ENCODE results near the gene FOLR1.
"Not testable (repeated sequence)": the region's sequence is repeated elsewhere in the genome, so short reads cannot be mapped to it uniquely, and the experiment has no call there.

The FOLR1 gene

DNA sequence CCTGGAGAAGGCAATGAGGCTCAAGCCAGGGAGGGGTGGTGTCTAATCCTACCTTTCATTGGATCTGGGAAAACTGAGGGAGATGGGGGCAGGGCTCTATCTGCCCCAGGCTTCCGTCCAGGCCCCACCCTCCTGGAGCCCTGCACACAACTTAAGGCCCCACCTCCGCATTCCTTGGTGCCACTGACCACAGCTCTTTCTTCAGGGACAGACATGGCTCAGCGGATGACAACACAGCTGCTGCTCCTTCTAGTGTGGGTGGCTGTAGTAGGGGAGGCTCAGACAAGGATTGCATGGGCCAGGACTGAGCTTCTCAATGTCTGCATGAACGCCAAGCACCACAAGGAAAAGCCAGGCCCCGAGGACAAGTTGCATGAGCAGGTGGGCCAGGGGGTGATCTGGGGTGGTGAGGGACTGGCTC is at the start of gene FOLR1:
Gene FOLR1 (plus strand): TSS at position 180 of the 421 bp plus-strand sequence. CDS start 34 bp downstream, at position 214.
- no peak for DNase-seq (ENCODE audit: low read depth)

DNA sequence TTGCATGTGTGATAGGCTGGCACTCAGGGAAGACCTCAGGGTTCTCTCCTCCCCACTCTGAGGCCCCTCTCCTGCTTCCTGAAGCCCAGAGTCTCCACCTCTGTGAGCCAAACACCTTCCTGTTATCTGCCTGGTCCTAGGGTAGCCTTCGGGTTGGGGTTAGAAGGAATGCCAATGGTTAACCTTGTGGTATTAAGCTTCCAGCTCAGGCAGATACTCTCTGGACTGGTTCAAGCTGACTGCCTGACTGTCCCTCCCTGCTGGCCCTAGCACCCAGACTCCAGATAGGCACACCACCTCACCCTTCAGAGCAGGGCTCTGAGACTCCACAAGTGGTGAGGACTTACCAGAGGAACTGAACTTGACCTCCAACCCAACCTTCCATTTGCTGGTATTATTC is 49.4 kb upstream of the FOLR1 start:
- not testable (repeated sequence) for DNase-seq (ENCODE audit: low read depth)

DNA sequence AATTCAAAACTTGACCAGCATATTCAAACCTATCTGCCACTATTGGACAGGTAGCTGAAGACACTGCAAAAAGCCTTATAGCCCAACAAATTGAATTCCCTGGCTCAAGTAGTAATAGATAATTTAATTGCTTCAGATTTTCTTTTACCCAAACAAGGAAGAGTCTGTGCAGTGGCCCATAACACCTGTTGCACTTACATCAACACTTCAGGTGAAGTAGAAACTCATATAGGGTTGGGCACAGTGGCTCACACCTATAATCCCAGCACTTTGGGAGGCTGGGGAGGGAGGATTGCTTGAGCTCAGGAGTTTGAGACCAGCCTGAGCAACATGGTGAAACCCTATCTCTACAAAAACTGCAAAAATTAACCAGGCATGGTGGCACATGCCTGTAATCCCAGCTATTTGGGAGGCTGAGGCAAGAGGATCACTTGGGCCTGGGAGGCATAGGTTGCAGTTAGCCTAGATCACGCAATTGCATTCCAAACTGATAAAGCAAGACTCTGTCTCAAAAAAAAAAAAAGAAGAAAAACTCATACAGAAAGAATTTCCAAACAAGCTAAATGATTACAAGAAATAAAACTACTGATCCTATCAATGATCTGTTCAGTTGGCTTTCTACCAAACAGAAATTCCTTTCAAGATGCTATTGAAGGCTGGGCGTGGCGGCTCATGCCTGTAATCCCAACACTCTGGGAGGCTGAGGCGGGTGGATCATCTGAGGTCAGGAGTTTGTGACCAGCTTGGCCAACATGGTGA is 47.0 kb upstream of the FOLR1 start:
- peak; percentile 80 for DNase-seq (ENCODE audit: low read depth)

DNA sequence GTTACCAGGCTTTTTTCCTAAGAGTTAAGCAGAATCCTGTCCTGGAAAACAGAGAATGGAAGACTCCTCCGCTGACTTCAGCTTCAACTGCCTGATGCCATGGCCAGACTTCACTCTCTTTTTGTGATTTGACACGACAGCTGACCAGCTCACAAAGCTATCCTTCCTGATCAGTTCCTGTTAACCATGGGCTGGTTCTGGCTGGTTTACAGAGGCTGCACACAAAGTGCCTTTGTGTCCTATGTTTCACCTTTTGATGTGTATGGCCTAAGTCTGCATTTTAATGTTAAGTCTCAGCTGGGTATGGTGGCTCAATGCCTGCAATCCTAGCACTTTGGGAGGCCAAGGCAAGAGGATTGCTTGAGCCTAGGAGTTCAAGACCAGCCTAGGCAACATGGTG is 45.3 kb upstream of the FOLR1 start:
- DNase-seq (ENCODE audit: low read depth) = no peak

DNA sequence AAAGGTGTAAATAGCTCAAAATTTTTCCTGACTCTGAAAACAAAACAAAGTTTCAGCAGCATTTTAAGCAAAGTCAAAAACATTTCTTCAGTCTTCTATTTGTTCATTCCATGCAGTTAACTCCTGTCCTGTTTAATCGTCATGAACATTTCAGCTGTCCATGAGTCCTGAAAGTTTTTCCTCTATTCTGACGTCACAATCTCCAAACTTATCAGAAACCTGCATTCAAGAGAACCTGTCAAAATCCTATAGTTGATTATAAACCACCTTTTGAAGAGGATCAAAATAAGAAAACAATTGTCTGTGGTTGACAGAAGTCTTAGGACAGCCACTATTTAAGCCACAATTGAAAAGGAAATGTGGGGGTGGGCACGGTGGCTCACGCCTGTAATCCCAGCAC is 41.1 kb upstream of the FOLR1 start:
- no peak for DNase-seq (ENCODE audit: low read depth)

DNA sequence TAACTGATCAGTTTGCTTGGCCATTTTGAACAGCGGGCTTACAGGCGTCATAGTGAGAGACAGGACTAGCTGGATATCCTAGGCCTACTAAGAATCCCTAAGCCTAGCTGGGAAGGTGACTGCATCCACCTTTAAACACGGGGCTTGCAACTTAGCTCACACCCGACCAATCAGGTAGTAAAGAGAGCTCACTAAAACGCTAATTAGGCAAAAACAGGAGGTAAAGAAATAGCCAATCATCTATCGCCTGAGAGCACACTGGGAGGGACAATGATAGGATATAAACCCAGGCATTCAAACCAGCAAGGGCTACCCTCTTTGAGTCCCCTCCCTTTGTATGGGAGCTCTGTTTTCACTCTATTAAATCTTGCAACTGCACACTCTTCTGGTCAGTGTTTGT is 38.1 kb upstream of the FOLR1 start:
- not testable (repeated sequence) for DNase-seq (ENCODE audit: low read depth)

DNA sequence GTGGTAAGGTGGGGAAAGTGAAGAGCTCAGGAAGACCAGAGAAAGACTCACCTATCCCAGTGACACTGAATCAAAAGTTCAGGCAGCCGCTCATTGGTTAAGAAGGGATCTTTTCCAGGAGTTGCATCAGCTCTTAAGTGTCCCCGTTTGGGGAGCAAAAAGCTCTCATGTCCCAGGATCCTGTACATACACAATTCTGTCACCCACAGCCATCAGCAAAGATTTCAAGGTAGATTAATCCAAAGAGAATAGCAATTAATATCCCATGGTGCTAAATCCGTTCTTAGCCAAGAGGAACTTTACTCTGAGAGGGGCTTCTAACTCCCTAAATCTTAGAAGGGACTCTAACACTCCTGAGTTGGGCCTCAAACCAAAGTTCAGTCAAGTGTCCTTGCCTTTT is 37.1 kb upstream of the FOLR1 start:
- DNase-seq (ENCODE audit: low read depth) = no peak

DNA sequence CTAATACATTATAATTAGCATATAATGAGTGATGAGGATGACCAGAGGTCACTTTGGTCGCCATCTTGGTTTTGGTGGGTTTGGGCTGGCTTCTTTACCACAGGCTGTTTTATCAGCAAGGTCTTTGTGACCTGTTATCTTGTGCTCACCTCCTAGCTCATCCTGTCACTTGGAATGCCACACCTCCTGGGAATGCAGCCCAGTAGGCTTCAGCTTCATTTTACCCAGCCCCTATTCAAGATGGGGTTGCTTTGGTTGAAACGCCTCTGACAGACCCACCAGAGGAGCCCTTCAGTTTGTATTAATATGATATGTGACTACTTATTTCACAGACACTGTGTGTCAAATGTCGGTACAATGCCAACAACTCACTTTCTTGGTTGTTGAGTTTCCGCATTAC is 36.2 kb upstream of the FOLR1 start:
- no peak for DNase-seq (ENCODE audit: low read depth)

DNA sequence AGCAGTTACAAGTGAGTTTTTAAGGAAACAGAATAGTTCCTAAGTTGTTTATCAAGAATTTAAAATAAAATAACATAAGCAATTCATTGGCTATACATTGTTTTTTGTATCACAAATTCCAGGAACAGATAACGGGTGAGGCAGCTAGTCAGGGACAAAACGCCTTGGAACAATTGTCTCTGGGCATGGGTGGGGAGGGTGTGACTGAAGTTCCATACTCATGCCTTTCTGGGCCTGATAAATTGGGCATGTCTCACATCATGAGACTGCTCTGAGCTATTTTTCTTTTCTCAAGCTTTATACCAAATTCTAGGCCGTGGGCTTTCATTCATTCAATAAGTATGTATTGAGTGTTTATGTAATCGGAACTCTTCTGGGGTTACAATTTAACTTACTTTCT is 34.8 kb upstream of the FOLR1 start:
- DNase-seq (ENCODE audit: low read depth) = no peak

DNA sequence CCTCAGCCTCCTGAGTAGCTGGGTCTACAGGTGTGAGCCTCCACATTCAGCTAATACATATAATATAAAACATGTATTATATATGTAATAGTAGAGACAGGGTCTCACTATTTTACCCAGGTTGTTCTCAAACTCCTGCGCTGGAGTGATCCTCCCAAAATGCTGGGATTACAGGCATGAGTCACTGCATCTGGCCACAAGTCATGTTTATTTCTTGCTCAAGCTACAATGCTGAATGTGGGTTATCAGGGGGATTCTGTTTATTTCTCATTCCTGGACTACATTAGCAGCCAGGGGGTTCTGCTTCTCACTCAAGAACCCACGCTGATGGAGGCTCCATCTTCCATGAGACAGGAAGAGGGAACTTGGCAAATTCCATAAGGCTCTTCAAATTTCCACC is 31.6 kb upstream of the FOLR1 start:
- peak; percentile 55 for DNase-seq (ENCODE audit: low read depth)

DNA sequence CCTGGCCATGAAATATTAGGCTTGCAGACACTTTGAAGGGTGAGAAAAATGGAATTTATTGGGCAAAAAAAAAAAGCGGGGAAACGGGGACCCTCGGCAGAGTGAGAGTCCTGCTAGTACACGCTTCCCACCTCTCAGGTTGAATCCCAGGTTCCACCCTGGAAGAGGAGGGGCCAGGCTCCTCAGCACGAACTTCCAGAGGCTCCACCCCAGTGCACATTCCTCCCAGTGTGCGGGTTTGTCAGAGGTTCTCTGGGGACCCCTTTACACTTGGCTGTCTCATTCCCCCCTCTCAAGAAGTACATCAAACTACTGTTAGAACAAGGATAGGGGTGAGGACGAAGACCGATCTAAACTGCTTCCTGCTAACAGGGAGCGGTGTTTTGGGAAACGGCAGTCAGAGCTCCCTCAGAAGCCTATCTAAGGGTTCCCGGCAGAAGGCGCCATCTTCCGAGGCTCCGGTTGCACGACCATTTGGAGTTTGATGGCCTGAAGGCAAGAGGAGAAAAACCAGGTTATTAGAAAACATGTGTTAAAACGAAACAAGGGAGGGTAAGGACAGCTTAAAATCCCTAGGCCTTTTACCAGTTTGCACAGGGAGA is 28.9 kb upstream of the FOLR1 start:
- no peak for DNase-seq (ENCODE audit: low read depth)

DNA sequence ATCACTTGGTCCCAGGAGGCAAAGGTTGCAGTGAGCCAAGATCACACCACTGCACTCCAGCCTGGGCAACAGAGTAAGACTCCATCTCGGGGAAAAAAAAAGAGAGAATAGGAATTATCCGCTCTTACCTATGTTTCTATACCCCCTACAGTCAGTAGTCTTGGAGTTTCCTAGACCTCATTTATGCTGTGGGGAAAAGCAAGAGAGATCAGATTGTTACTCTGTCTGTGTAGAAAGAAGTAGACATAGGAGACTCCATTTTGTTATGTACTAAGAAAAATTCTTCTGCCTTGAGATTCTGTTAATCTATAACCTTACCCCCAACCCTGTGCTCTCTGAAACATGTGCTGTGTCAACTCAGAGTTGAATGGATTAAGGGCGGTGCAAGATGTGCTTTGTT is 27.8 kb upstream of the FOLR1 start:
- not testable (repeated sequence) for DNase-seq (ENCODE audit: low read depth)

DNA sequence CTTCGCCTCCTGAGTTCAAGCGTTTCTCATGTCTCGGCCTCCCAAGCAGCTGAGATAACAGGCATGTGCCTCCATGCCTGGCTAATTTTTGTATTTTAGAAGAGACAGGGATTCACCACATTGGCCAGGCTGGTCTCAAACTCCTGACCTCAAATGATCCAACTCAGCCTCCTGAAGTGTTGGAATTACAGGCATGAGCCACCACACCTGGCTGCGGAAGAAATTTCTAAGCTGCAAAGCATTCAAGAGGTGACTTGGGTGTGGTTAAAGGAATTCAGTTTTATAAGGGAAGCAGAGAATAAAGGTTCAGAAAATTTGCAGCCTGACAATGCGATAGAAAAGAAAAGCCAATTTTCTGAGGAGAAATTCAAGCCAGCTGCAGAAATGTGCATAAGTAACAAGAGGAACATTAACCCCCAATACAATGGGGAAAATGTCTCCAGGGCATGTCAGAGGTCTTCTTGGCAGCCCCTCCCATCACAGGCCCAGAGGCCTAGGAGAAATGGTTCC is 22.8 kb upstream of the FOLR1 start:
- DNase-seq (ENCODE audit: low read depth) = not testable (repeated sequence)

DNA sequence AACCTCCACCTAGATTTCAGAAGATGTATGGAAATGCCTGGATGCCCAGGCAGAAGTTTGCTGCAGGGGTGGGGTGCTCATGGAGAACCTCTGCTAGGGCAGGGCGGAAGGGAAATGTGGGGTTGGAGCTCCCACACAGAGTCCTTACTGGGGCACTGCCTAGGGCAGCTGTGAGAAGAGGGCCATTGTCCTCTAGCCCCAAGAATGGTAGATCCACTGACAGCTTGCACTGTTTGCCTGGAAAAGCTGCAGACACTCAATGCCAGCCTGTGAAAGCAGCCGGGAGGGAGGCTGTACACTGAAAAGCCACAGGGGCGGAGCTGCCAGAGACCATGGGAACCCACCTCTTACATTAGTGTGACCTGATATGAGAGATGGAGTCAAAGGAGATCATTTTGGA is 22.2 kb upstream of the FOLR1 start:
- DNase-seq (ENCODE audit: low read depth) = not testable (repeated sequence)

DNA sequence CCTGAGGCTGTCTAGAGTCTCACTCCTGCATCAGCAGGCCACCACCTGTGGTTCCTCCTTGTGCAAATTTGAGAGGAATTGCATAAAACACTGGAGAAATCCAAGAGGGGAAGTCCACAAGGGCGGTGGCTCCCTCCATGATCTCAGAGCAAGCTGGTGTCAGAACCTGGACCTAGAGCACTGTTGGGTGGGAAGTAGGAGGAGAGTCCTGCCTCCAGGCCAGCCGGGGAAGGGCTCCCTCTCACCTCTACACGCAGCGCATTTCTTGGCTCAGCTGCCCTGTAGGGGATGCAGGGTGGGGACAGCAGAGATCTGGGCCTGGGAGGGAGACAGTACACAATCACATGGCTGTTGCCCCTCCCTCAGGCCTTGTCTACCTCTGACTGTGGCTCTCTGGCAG is 19.9 kb upstream of the FOLR1 start:
- DNase-seq (ENCODE audit: low read depth) = not testable (repeated sequence)

DNA sequence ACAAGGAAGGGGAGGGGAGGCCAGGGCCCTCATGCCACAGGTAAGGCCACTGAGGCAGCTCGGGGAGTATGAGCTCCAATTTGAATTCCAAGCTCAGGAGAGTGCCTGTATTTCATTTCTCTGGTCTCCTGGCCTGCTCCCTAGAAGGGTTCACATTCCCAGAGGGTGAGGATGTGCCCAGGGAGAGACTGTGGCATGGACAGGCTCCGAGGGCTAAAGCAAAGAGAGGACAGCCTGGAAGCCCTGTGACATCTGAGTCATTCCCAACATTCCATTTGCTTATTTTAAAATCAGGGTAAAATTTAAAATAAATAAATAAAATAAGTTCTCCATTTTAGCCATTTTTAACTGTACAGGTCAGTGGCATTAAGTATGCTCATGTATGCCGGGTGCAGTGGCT is 18.6 kb upstream of the FOLR1 start:
- no peak for DNase-seq (ENCODE audit: low read depth)

DNA sequence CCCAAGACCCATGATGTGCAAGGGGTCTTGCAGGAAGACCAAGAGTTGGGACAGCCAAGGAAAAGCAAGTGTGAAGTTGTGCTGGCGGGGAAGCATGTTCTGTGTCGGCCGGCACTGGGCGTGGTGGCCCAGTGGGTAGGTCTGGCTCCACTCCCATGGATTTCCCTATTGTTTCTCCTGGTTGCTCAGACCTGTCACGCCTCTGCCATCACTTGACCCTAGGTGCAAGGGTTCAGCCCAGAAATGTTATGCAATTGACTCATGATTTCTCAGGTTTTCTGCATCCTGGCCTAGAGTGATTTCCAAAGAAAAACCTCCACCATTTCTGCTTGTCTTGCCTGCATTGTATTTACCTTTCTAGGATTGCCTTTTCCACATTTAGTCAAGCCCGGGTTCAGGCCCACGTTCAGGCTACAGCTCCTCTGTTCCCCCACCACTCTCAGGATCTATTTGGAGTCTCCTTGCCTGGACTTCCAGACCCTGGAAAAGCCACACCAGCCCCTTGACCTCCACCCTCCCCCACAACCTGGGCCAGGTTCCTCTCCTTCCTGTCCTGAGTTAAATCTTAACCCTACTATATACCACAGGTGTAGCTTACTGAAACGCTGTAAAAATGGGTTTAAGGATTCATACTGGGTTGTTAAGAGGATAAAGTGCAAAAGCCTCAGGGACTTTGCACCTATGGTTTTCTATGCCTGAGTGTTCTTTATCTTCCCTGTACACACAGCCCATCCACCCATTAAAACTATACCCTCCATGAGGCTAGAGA is 17.5 kb upstream of the FOLR1 start:
- no peak for DNase-seq (ENCODE audit: low read depth)

DNA sequence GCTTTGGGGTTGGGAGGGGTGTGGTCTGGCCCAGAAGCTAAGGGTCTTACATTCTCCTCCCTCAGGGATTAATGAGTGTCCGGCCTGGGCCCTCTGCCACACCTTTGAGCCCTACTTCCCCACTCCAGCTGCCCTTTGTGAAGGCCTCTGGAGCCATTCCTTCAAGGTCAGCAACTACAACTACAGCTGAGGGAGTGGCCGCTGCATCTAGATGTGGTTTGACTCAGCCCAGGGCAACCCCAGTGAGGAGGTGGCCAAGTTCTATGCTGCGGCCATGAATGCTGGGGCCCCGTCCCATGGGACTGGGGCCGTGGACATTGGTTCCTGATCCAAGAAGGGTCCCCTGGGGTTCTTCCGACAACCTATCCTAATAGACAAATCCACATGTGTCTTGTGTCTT is 14.3 kb upstream of the FOLR1 start:
- DNase-seq (ENCODE audit: low read depth) = no peak

DNA sequence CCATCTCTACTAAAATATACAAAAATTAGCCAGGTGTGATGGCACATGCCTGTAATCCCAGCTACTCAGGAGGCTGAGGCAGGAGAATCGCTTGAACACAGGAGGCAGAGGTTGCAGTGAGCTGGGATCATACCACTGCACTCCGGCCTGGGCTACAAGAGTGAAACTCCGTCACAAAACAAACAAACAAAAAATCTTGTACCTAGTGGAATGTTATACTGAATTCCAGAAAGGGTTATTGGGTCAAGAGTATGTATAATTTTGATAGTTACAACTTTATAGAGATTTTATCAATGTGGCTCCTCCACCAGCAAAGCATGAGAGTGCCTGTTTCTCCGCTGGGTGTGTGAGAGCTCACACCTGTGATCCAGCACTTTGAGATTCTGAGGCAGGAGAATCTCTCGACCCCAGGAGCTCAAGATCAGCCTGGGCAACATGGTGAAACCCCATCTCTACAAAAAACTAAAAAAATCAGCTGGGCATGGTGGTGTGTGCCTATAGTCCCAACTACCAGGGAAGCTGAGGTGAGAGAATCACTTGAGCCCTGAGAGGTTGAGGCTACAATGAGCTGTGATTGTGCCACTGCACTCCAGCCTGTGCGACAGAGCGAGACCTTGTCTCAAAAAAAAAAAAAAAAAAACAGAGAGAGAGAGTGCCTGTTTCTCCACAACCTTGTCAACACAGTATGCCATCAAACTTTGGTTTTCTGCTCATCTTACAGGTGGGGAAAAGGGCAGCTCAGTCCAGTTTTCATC is 12.7 kb upstream of the FOLR1 start:
- no peak for DNase-seq (ENCODE audit: low read depth)

DNA sequence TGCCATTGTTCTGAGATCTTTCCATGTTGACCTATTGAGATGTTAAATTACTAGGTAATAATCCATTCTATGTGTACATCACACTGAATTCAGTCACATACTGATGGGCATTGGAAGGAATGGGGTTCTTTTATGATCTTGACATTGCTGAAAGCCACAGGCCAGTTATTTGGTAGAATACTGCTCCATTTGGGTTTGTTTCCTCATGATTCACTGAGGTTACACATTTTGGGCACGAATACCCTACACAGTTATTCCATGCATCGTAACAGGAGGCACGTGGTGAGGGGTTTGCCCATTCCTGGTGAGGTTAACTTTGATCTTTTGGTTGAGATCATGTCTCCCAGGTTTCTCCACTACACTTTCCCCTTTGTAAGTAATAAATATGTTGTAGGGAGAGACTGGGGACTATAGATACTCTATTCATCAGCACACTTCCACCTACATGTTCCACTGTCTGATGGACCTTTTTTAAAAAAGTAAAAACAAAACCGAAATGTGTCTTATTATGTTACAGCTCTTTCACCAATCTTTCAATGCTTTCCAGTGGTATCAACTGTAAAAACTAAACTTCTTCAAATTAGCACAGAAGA is 12.0 kb upstream of the FOLR1 start:
- DNase-seq (ENCODE audit: low read depth) = peak; percentile 43

DNA sequence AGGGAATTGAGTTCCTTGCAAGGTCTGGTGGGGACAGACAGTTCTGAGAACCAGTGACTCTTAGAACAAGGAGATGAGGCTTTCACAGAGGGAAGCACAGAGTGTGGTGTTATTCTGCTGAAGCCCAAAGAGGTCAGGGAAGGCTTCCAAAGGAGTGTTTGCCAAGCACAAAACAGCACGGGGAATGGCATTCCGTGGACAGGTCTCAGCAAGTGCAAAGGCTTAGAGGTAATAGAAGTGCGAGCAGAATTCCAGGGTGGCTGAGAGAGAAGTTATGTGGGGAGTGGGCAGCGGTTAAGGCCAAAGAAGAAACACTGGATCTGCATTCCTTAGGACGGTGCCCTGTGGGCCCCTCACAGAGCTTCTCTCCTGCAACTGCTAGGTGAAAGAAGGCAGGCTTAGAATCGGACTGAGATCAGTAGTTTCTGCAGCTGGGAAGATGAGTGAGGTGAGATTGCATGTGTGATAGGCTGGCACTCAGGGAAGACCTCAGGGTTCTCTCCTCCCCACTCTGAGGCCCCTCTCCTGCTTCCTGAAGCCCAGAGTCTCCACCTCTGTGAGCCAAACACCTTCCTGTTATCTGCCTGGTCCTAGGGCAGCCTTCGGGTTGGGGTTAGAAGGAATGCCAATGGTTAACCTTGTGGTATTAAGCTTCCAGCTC is 10.9 kb upstream of the FOLR1 start:
- DNase-seq (ENCODE audit: low read depth) = not testable (repeated sequence)

Data from amniotic epithelial cell (primary cell).